Thyroid gland (tissue), 4 donors: ENCODE measurements around the gene WDCP. TPM values are rescaled to one million over a fixed set of nuclear protein-coding genes. Genes with fewer than 3 reads are reported as not detected.

Source experiments
- DNase-seq, 2 donors: peaks; one replicate each; pipeline ENCODE4 v3.0.0-alpha.2; 2019
- H3K27ac ChIP-seq, 3 donors: fragments of 200-600 bp; sonication (generic); 1 replicate in 2 of 3; 2 replicates in 1 of 3; pipeline ENCODE4 v1.5.1; 2016 to 2019; ENCODE audit warnings: mild to moderate bottlenecking in 1 of 3, moderate library complexity in 1 of 3
- H3K27me3 ChIP-seq: fragments of 200-600 bp; sonication (generic); one replicate; pipeline ENCODE4 v1.5.1; 2019
- H3K36me3 ChIP-seq, 2 donors: fragments of 200-600 bp; sonication (generic); one replicate each; pipeline ENCODE4 v1.5.1; 2016 to 2019
- H3K4me1 ChIP-seq, 2 donors: fragments of 200-600 bp; sonication (generic); one replicate each; pipeline ENCODE4 v1.5.1; 2017 to 2019
- H3K4me3 ChIP-seq, 3 donors: fragments of 200-600 bp; sonication (generic); replicated peaks in 1 of 3; 1 replicate in 2 of 3; 2 replicates in 1 of 3; pipeline ENCODE4 v1.5.1; 2016; ENCODE audit warnings: mild to moderate bottlenecking in 1 of 3
- H3K9me3 ChIP-seq: fragments of 200-600 bp; sonication (generic); one replicate; pipeline ENCODE4 v1.5.1; 2017
- CTCF ChIP-seq, 6 experiments: fragments of 200-600 bp in 3 of 6; fragments of 450-650 bp in 3 of 6; sonication (generic) in 3 of 6; IDR thresholded peaks; one replicate each; pipeline ENCODE4 v1.5.1; 2016 to 2019; ENCODE audit warnings: antibody characterized with exemption in 6 of 6, mild to moderate bottlenecking in 2 of 6, inconsistent platforms in 1 of 6, moderate library complexity in 1 of 6
- POLR2A ChIP-seq, 2 donors: fragments of 450-650 bp; IDR thresholded peaks; one replicate each; pipeline ENCODE4 v1.6.1; 2017; ENCODE audit warnings: antibody characterized with exemption in 2 of 2, mild to moderate bottlenecking in 2 of 2, moderate library complexity in 1 of 2
- WGBS, 2 donors: methylation state at CpG; one replicate each; pipeline ENCODE4 v1.1.5; 2017; 5-methylcytosine and 5-hydroxymethylcytosine counted together
- intact Hi-C: fragments of 100-400 bp; cut with DNase I; formaldehyde crosslinking; loops from one replicate; pipeline ENCODE4 v1.15.1; 2023
- total RNA-seq, 4 donors: library from RNA; depleted of rRNA; stranded (reverse); fragments of >200 nt; gene quantifications; one replicate each; pipeline ENCODE4 v1.2.3, GENCODE V29; 2016

Gene WDCP
- total RNA-seq, 4 donors from 2014 or later, result 3.0 to 6.0 (median 4.6) TPM

GRCh38 chr2:24038786-24039499 is 8.2 kb downstream of the WDCP start:
- DNase-seq, result no peak
- Histone ChIP-seq H3K9me3 (no peaks in the 10 kb centered on the region), H3K27me3 (no peaks in the 10 kb centered on the region), H3K36me3 (peaks cover 12 to 13% of the 10 kb centered on the region in 2 donors), H3K4me1 (no peaks in the 10 kb centered on the region), H3K27ac (no peak overlapping the region), H3K4me3 (no peak overlapping the region)
- TF ChIP-seq CTCF (IDR thresholded peaks at IDR 0.05) (no peak), POLR2A (IDR thresholded peaks at IDR 0.05) (no peak)
- 93 to 95% methylated on average over 9 of the region's 9 CpGs for WGBS, 2 donors
- intact Hi-C loops, result no loop called here

GRCh38 chr2:24026233-24026632 is 21.0 kb downstream of the WDCP start:
- no peak for DNase-seq
- Histone ChIP-seq H3K9me3 (no peaks in the 10 kb centered on the region), H3K4me1 (no peaks in the 10 kb centered on the region), H3K4me3 (no peak overlapping the region), H3K36me3 (peaks cover 10 to 20% of the 10 kb centered on the region in 2 donors), H3K27ac (no peak overlapping the region), H3K27me3 (no peaks in the 10 kb centered on the region)
- no peak for TF ChIP-seq CTCF (IDR thresholded peaks at IDR 0.05)
- no peak for TF ChIP-seq POLR2A (IDR thresholded peaks at IDR 0.05)
- 64 to 67% methylated on average over 2 of the region's 2 CpGs for whole genome bisulfite sequencing, 2 donors
- intact Hi-C loops, result no loop called here

GRCh38 chr2:24024996-24025663 is 22.1 kb downstream of the WDCP start:
- TF ChIP-seq POLR2A (IDR thresholded peaks at IDR 0.05), result no peak
- Histone ChIP-seq H3K4me3 (no peak overlapping the region), H3K27ac (no peak overlapping the region), H3K9me3 (no peaks in the 10 kb centered on the region), H3K36me3 (peaks cover 3 to 12% of the 10 kb centered on the region in 2 donors), H3K4me1 (no peaks in the 10 kb centered on the region), H3K27me3 (no peaks in the 10 kb centered on the region)
- WGBS, 2 donors, result 95 to 96% methylated on average over 17 of the region's 17 CpGs
- intact Hi-C loops, result no loop called here
- no peak for DNase-seq

- no peaks in the 10 kb centered on the region for H3K4me1 ChIP-seq
- H3K27ac ChIP-seq, result no peak overlapping the region
- no peaks in the 10 kb centered on the region for H3K9me3 ChIP-seq
- TF ChIP-seq POLR2A (IDR thresholded peaks at IDR 0.05), result no peak
- TF ChIP-seq CTCF (IDR thresholded peaks at IDR 0.05), result no peak
- no peak for DNase-seq
- intact Hi-C loops, result no loop called here
- H3K27me3 ChIP-seq, result no peaks in the 10 kb centered on the region
- WGBS, 2 donors, result 67 to 81% methylated on average over 8 to 10 of the region's 12 CpGs
- H3K36me3 ChIP-seq, result peaks cover 2 to 3% of the 10 kb centered on the region in 2 donors
- H3K4me3 ChIP-seq, result no peak overlapping the region
Observed at GRCh38 chr2:24024018-24024417, 23.2 kb downstream of the WDCP start.

GRCh38 chr2:24022975-24023575 is 24.1 kb downstream of the WDCP start:
- no peaks in the 10 kb centered on the region for H3K9me3 ChIP-seq
- H3K27me3 ChIP-seq, result no peaks in the 10 kb centered on the region
- no peaks in the 10 kb centered on the region for H3K36me3 ChIP-seq
- TF ChIP-seq CTCF (IDR thresholded peaks at IDR 0.05) (no peak), POLR2A (IDR thresholded peaks at IDR 0.05) (no peak)
- H3K4me3 ChIP-seq, result no peak overlapping the region
- intact Hi-C loops, result no loop called here
- DNase-seq, result no peak
- WGBS, 2 donors, result 90 to 92% methylated on average over 12 to 13 of the region's 16 CpGs
- no peaks in the 10 kb centered on the region for H3K4me1 ChIP-seq
- H3K27ac ChIP-seq, result no peak overlapping the region
